ENCODE results near the gene MAGEA4.
"Not testable (repeated sequence)": the region's sequence is repeated elsewhere in the genome, so short reads cannot be mapped to it uniquely, and the experiment has no call there.

Gene MAGEA4, protein sequence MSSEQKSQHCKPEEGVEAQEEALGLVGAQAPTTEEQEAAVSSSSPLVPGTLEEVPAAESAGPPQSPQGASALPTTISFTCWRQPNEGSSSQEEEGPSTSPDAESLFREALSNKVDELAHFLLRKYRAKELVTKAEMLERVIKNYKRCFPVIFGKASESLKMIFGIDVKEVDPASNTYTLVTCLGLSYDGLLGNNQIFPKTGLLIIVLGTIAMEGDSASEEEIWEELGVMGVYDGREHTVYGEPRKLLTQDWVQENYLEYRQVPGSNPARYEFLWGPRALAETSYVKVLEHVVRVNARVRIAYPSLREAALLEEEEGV

GRCh38 chrX:151912780-151913179 lies at the start of gene MAGEA4:
Gene MAGEA4 (plus strand): TSS chrX:151912889. CDS start chrX:151923665, 10,776 bp downstream.
- intact Hi-C loops (cut with DNase I) = no loop called here
- DNase-seq = no peak

GRCh38 chrX:151870602-151871001 lies 42.1 kb upstream of the MAGEA4 start:
- no peak for DNase-seq
- intact Hi-C loops (cut with DNase I) = no loop called here

- DNase-seq = no peak
- intact Hi-C loops (cut with DNase I) = no loop called here
Measured at GRCh38 chrX:151871244-151871643, 41.4 kb upstream of the MAGEA4 start.

DNA sequence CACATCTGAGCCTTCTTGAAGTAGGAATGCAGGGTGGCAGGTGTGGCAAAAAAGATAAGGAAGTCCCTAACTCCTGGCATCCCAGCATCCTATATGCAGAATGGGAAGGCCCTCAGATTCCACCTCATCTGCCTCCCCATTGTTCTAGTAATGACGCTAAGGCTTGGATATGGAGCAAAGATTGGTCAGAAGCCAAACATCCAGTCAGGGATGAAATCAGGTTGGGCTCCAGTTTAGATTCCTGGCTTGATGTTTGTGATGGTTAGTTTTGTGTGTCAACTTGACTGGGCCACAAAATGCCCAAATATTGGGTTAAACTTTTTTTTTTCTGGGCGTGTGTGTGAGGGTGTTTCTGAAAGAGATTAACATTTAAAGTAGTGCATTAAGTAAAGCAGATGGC lies 39.6 kb upstream of the MAGEA4 start:
- intact Hi-C loops (cut with DNase I) = no loop called here
- no peak for DNase-seq

DNA sequence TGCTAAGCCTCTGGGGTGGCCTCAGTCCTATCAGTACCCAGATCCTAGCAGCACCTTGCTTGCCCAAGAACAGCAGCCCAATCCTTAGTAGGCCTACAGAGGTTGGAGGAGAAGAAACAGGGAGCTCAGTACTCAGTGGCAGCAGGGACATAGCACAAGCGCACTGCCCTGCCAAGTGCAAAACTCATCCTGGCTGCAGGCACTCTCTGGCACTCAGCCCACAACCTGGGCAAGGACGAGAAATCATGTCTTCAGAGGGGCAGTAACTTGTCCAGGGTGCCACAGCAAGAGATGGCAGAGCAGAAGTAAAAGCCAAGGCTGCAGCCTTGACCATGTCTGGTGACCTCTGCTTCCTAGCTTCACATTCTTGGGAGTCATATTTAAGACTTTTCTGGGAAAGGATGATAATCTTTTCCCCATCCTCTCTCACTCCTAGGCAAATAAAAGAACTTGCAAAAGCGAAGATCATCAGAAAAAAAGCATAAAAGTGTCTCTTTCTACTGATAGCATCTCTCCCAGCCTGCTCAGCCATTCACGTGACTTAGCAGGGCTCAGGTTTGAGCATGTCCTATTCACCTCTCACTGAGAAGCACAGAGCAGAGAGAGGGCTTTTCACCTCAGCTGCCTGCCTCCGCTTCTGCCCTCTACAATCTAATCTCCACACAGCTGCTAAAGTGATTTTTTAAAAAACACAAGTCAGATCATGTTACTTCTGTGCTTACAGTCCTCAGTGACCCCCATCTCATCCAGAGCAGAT lies 37.2 kb upstream of the MAGEA4 start:
- DNase-seq = no peak
- intact Hi-C loops (cut with DNase I) = no loop called here

DNA sequence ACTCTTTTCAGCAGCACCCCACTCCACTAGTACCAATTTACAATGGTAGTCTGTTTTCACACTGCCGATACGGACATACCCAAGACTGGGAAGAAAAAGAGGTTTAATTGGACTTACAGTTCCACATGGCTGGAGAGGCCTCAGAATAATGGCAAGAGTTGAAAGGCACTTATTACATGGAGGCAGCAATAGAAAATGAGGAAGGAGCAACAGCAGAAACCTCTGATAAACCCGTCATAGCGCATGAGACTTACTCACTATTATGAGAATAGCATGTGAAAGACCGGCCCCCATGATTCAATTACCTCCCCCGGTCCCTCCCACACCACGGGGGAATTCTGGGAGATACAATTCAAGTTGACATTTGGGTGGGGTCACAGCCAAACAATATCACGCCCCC lies 34.1 kb upstream of the MAGEA4 start:
- intact Hi-C loops (cut with DNase I) = no loop called here
- DNase-seq = no peak

DNA sequence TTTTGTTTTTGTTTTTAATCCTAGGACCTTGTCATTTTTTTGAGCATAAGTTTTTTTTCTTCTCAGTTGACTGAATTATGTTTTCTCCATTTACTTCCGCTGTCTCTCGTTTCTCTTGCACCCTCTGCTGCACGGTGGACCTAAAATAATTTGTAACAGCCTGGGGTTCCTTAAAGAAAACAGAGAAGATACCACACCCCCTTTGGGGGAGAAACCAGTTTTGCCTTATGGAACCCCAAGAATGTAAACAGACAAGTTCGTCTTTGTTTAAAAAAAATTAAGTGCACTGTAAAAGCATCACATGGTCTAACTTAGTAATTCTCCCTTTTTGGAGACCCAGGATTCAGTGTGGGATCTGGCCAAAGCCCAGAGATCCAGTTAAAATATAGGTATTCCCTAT lies 32.8 kb upstream of the MAGEA4 start:
- intact Hi-C loops (cut with DNase I) = no loop called here
- no peak for DNase-seq

GRCh38 chrX:151880895-151881294 lies 31.8 kb upstream of the MAGEA4 start:
- intact Hi-C loops (cut with DNase I) = no loop called here
- DNase-seq = no peak

GRCh38 chrX:151889421-151889820 lies 23.3 kb upstream of the MAGEA4 start:
- no peak for DNase-seq
- intact Hi-C loops (cut with DNase I) = no loop called here

GRCh38 chrX:151896734-151897474 lies 15.8 kb upstream of the MAGEA4 start:
- intact Hi-C loops (cut with DNase I) = no loop called here
- no peak for DNase-seq

DNA sequence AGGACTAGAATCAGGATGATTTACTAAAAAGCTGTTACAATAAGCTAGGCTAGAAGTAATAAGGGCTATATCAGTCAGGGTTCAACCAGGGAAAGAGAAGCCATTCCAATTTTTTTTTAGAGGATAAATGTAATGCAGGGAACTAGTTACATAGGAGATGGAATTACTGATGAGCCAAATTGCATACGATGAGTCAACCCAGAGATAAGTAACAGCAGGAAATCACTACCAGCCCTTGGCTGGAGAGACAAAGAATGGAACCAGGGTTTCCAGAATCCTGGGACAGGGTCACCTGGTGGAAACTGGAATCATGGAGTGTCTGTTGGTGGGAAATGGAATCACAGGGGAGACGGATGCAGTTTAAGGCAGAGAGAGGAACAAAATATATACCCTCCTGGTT lies 13.1 kb upstream of the MAGEA4 start:
- DNase-seq = no peak
- intact Hi-C loops (cut with DNase I) = no loop called here

- intact Hi-C loops (cut with DNase I) = no loop called here
- DNase-seq = no peak
Measured at GRCh38 chrX:151901826-151902225, 10.9 kb upstream of the MAGEA4 start.

DNA sequence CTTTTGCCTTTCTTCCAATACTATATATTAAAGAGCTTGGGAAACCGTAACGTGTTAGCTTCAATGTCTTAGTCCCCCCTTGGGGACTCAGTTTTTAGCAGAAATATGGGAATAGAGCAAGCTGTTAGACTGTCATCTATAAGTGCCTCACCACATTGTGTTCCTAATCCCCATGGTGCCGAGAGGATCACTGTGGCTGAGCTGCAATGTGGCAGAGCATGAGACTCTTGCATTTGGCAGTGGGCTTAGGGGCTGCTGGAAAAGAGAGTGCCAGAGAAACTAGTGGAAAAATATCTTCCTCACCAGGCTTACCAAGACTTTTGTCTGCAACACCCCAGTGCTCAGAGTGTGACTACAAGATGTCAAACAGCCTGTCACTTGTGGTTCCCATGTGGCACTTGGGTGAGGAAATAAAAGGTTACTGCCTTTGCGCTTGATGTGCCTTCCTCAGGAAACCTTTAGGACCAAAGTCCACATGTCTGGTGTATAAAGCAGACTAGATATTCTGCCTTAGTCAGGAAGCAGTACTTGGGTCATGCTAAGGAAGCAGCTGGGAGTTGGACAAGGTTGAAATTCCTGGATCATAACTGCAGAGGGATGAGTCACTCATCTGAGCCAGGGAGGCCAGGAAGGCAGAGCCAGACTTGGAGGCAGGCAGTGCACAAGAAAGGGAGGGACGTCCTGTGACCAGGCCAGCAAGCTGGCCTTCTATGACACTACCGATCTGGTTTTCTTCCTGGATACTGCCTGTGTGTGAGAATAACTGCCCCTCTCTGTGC lies 9.7 kb upstream of the MAGEA4 start:
- intact Hi-C loops (cut with DNase I) = no loop called here
- no peak for DNase-seq

GRCh38 chrX:151904989-151905388 lies 7.7 kb upstream of the MAGEA4 start:
- DNase-seq = no peak
- intact Hi-C loops (cut with DNase I) = no loop called here

GRCh38 chrX:151912221-151912620 lies 468 bp upstream of the MAGEA4 start:
- DNase-seq = no peak
- intact Hi-C loops (cut with DNase I) = no loop called here

DNA sequence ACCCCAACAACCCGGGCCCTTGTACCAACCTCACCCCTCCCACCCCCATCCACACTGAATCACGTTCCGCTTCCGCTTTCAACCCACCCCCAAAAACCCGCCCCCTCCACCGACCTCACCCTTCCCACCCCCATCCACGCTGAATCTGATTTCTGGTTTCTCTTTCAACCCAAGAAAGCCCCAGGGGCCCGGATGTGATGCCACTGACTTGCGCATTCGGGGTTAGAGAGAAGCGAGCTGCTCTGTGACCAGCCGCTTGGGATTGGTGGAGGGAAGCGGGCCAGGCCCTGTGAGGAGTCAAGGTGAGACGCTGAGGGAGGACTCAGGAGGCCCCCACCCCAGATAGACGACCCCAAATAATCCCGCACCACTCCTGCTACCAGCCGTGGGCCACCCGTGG lies 6.0 kb downstream of the MAGEA4 start:
- intact Hi-C loops (cut with DNase I); DNase-seq: not testable (repeated sequence)

DNA sequence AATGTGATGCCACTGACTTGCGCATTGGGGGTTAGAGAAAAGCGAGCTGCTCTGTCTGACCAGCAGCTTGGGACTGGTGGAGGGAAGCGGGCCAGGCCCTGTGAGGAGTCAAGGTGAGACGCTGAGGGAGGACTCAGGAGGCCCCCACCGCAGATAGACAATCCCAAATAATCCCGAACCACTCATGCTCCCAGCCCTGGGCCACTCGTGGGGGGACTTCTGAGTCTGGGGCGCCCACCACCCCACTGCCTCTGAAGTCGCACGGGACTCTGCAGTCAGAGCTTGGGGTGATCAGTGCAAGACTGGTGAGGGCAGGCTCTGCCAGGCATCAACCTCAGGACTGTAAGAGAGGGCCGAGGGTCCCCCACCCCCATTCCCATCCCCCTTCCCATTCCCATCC lies 6.9 kb downstream of the MAGEA4 start:
- DNase-seq = no peak
- intact Hi-C loops (cut with DNase I) = no loop called here

DNA sequence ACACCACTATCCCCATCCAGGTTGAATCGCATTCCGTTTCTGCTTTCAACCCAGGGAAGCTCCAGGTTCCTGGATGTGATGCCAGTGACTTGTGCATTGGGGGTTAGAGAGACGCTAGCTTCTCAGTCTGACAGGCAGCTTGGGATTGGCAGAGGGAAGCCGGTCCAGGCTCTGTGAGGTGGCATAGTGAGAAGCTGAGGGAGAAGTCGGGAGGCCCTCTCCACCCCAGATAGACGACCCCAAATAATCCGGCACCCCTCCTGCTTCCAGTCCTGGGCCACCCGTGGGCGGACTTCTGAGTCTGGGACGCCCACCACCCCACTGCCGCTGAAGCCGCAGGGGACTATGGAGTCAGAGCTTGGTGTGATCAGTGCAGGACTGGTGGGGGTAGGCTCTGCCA lies 7.4 kb downstream of the MAGEA4 start:
- intact Hi-C loops (cut with DNase I) = no loop called here
- no peak for DNase-seq

DNA sequence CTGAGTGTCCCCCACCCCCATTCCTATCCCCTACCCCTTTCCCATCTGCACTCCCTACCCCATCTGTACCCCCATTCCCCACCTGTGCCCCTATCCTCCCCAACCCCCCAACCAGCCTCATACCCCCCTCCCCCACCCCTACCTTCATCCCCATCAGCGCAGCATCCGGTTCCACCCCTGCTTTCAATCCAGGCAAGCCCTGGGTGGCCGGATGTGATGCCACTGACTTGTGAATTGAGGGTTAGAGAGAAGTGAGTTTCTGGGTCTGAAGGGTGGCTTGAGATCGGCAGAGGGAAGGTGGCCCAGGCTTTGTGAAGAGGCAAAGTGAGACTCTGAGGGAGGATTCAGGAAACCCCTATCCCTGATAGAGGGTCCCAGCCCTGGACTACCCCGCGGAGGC lies 7.8 kb downstream of the MAGEA4 start:
- intact Hi-C loops (cut with DNase I) = no loop called here
- no peak for DNase-seq

- intact Hi-C loops (cut with DNase I) = no loop called here
- no peak for DNase-seq
Measured at GRCh38 chrX:151921292-151921691, 8.6 kb downstream of the MAGEA4 start.

All from head of caudate nucleus (tissue), 42 donors.